CD14-positive monocyte (primary cell): ENCODE data around the gene NEDD4L. TPM values are rescaled to one million over a fixed set of nuclear protein-coding genes. Genes with fewer than 3 reads are reported as not detected.

ENCODE experiments used
- DNase-seq, 3 donors: peaks; one replicate each; pipeline ENCODE4 v3.0.0-alpha.2; 2011 to 2022
- H2AFZ ChIP-seq: 2 replicates; pipeline ENCODE4 v1.6.0; 2012; ENCODE audit warnings: mild to moderate bottlenecking, low read depth, low read length, inconsistent platforms; ENCODE audit not compliant: insufficient read depth, poor library complexity, severe bottlenecking
- H3K27ac ChIP-seq, 2 donors: 1 replicate in 1 of 2; 2 replicates in 1 of 2; pipeline ENCODE4 v1.5.1; 2012 to 2013; ENCODE audit warnings: low read length in 2 of 2, control low read depth in 1 of 2, inconsistent platforms in 1 of 2, low read depth in 1 of 2, mild to moderate bottlenecking in 1 of 2
- H3K27me3 ChIP-seq, 2 donors: one replicate each; pipeline versions ENCODE4 v1.6.0 to v1.6.1; 2011 to 2013; ENCODE audit warnings: low read length in 2 of 2; ENCODE audit not compliant: control insufficient read depth in 2 of 2, insufficient read depth in 2 of 2
- H3K36me3 ChIP-seq, 2 donors: replicated peaks in 1 of 2; 1 replicate in 1 of 2; 2 replicates in 1 of 2; pipeline versions ENCODE4 v1.5.1 to v1.6.1; 2012 to 2013; ENCODE audit warnings: low read length in 2 of 2, control low read depth in 1 of 2, inconsistent platforms in 1 of 2, mild to moderate bottlenecking in 1 of 2; ENCODE audit not compliant: insufficient read depth in 2 of 2, control insufficient read depth in 1 of 2
- H3K4me1 ChIP-seq, 2 donors: 1 replicate in 1 of 2; 2 replicates in 1 of 2; pipeline versions ENCODE4 v1.5.1 to v1.6.1; 2012 to 2013; ENCODE audit warnings: low read length in 2 of 2, control low read depth in 1 of 2, inconsistent platforms in 1 of 2, mild to moderate bottlenecking in 1 of 2, moderate library complexity in 1 of 2; ENCODE audit not compliant: insufficient read depth in 2 of 2, control insufficient read depth in 1 of 2
- H3K4me2 ChIP-seq: replicated peaks from 2 replicates; pipeline ENCODE3; 2012; ENCODE audit warnings: low read length, moderate library complexity, mild to moderate bottlenecking; ENCODE audit not compliant: poor library complexity, severe bottlenecking; ENCODE audit errors: extremely low read depth
- H3K4me3 ChIP-seq, 3 experiments: fragments of 200-600 bp in 1 of 3; sonication (generic) in 1 of 3; replicated peaks in 1 of 3; 1 replicate in 2 of 3; 2 replicates in 1 of 3; pipeline ENCODE4 v1.5.1; 2011 to 2013; ENCODE audit warnings: low read length in 3 of 3, mild to moderate bottlenecking in 3 of 3, control low read depth in 2 of 3, low read depth in 2 of 3, inconsistent platforms in 1 of 3, moderate library complexity in 1 of 3
- H3K79me2 ChIP-seq: 2 replicates; pipeline ENCODE4 v1.6.0; 2012; ENCODE audit warnings: mild to moderate bottlenecking, control low read depth, inconsistent platforms, low read length, moderate library complexity; ENCODE audit not compliant: insufficient read depth
- H3K9ac ChIP-seq: 2 replicates; pipeline ENCODE4 v1.6.0; 2017; ENCODE audit warnings: low read length, mild to moderate bottlenecking; ENCODE audit not compliant: insufficient read depth, poor library complexity, severe bottlenecking
- H3K9me3 ChIP-seq, 2 donors: replicated peaks in 1 of 2; 1 replicate in 1 of 2; 2 replicates in 1 of 2; pipeline versions ENCODE4 v1.5.1 to v1.6.1; 2012 to 2013; ENCODE audit warnings: low read length in 2 of 2, control low read depth in 1 of 2; ENCODE audit not compliant: control insufficient read depth in 1 of 2, insufficient read depth in 1 of 2
- H4K20me1 ChIP-seq: 2 replicates; pipeline ENCODE4 v1.6.0; 2012; ENCODE audit warnings: mild to moderate bottlenecking, low read length, control low read depth, moderate library complexity; ENCODE audit not compliant: insufficient read depth
- H3K27ac Mint-ChIP-seq, 7 donors: one replicate each; pipeline ENCODE4 v1.8.0; 2020; ENCODE audit warnings: mild to moderate bottlenecking in 7 of 7, mixed read lengths in 7 of 7, moderate library complexity in 6 of 7, inconsistent platforms in 2 of 7
- H3K27me3 Mint-ChIP-seq, 3 donors: one replicate each; pipeline ENCODE4 v1.8.0; 2021 to 2022; ENCODE audit warnings: low read depth in 3 of 3, mild to moderate bottlenecking in 3 of 3, mixed read lengths in 3 of 3, moderate library complexity in 3 of 3, inconsistent platforms in 1 of 3
- H3K36me3 Mint-ChIP-seq, 2 donors: one replicate each; pipeline ENCODE4 v1.8.0; 2020; ENCODE audit warnings: mixed read lengths in 2 of 2, inconsistent platforms in 1 of 2, mild to moderate bottlenecking in 1 of 2
- H3K4me1 Mint-ChIP-seq: one replicate; pipeline ENCODE4 v1.8.0; 2020; ENCODE audit warnings: mild to moderate bottlenecking, mixed read lengths
- H3K4me3 Mint-ChIP-seq, 2 donors: one replicate each; pipeline ENCODE4 v1.8.0; 2020; ENCODE audit warnings: mild to moderate bottlenecking in 2 of 2, mixed read lengths in 2 of 2, moderate library complexity in 1 of 2
- H3K9me3 Mint-ChIP-seq, 7 donors: one replicate each; pipeline ENCODE4 v1.8.0; 2020 to 2022; ENCODE audit warnings: mixed read lengths in 7 of 7, mild to moderate bottlenecking in 6 of 7, moderate library complexity in 6 of 7, inconsistent platforms in 2 of 7
- WGBS: methylation state at CpG from one replicate; pipeline ENCODE4 v1.1.5; 2013; ENCODE audit warnings: missing lambda C conversion rate; ENCODE audit not compliant: insufficient coverage; 5-methylcytosine and 5-hydroxymethylcytosine counted together
- intact Hi-C, 2 donors: fragments of 100-400 bp; cut with micrococcal nuclease; formaldehyde crosslinking; loops; one replicate each; pipeline versions ENCODE4 v1.15.0 to v1.15.1; 2023
- polyA plus RNA-seq, 3 donors: library from polyadenylated mRNA; depleted of rRNA in 1 of 3; unstranded in 2 of 3; stranded (reverse) in 1 of 3; fragments of 300-500 nt in 2 of 3; fragments of >200 nt in 1 of 3; fragmentation: Illumina TruSeq in 2 of 3; gene quantifications; 1 replicate in 2 of 3; 2 replicates in 1 of 3; pipeline ENCODE4 v1.2.3, GENCODE V29; 2012 to 2021
- TF ChIP-seq, protein P1 (sequence below): fragments of 200-600 bp; IDR thresholded peaks from one replicate; pipeline ENCODE4 v1.8.0; 2022; ENCODE audit warnings: antibody characterized with exemption, mild to moderate bottlenecking

Gene NEDD4L
- polyA plus RNA-seq, 3 donors = 2.5 to 5.2 (median 4.5) TPM

GRCh38 chr18:58426611-58427010 lies 382.6 kb downstream of the NEDD4L start:
- H3K36me3 ChIP-seq = no peaks in the 10 kb centered on the region
- no peak overlapping the region for H3K27ac Mint-ChIP-seq
- no peaks in the 10 kb centered on the region for H3K9me3 Mint-ChIP-seq
- intact Hi-C loops = no loop called here
- H2AFZ ChIP-seq = no peak overlapping the region
- H3K27ac ChIP-seq = no peak overlapping the region
- H3K9me3 ChIP-seq = no peaks in the 10 kb centered on the region
- DNase-seq = no peak
- no peaks in the 10 kb centered on the region for H3K27me3 ChIP-seq
- H3K4me2 ChIP-seq = no peak overlapping the region
- H3K9ac ChIP-seq = no peak overlapping the region
- 100% methylated on average over 3 of the region's 4 CpGs for WGBS
- no peaks in the 10 kb centered on the region for H4K20me1 ChIP-seq
- H3K4me3 Mint-ChIP-seq = no peak overlapping the region
- no peak overlapping the region for H3K4me3 ChIP-seq
- no peaks in the 10 kb centered on the region for H3K36me3 Mint-ChIP-seq
- TF ChIP-seq, protein P1, sequence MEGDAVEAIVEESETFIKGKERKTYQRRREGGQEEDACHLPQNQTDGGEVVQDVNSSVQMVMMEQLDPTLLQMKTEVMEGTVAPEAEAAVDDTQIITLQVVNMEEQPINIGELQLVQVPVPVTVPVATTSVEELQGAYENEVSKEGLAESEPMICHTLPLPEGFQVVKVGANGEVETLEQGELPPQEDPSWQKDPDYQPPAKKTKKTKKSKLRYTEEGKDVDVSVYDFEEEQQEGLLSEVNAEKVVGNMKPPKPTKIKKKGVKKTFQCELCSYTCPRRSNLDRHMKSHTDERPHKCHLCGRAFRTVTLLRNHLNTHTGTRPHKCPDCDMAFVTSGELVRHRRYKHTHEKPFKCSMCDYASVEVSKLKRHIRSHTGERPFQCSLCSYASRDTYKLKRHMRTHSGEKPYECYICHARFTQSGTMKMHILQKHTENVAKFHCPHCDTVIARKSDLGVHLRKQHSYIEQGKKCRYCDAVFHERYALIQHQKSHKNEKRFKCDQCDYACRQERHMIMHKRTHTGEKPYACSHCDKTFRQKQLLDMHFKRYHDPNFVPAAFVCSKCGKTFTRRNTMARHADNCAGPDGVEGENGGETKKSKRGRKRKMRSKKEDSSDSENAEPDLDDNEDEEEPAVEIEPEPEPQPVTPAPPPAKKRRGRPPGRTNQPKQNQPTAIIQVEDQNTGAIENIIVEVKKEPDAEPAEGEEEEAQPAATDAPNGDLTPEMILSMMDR = no peak
- no peaks in the 10 kb centered on the region for H3K4me1 Mint-ChIP-seq
- H3K79me2 ChIP-seq = no peaks in the 10 kb centered on the region
- peaks cover 0 to 2% (median 2%) of the 10 kb centered on the region in 3 donors for H3K27me3 Mint-ChIP-seq
- no peaks in the 10 kb centered on the region for H3K4me1 ChIP-seq

DNA sequence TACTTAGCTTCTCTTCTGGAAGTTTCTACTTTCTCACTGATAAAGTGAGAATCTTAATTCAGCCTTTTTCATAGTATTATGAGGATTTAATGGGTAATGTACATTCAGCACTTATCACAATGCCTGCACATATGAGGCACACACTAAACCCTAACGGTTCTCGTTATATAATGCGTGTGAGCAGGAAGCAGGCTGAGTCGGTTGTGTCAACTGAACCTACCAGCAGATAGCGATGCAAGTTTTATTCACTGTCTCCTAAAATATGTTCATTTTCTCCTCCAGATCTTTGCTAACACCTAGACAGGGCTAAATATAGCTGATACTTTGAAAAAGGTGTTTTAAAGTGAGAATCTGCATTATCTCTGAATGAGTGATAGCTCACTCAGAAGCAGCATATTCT lies 383.3 kb downstream of the NEDD4L start:
- TF ChIP-seq, protein P1 = no peak
- no peak for DNase-seq
- H3K79me2 ChIP-seq = no peaks in the 10 kb centered on the region
- Mint-ChIP-seq H3K36me3 (no peaks in the 10 kb centered on the region), H3K9me3 (no peaks in the 10 kb centered on the region), H3K4me1 (no peaks in the 10 kb centered on the region), H3K4me3 (no peak overlapping the region), H3K27ac (no peak overlapping the region), H3K27me3 (peaks cover 0 to 2% (median 2%) of the 10 kb centered on the region in 3 donors)
- no peak overlapping the region for H3K4me3 ChIP-seq
- intact Hi-C loops = no loop called here
- H3K9ac ChIP-seq = no peak overlapping the region
- H3K27me3 ChIP-seq = no peaks in the 10 kb centered on the region
- no peaks in the 10 kb centered on the region for H3K4me1 ChIP-seq
- H3K9me3 ChIP-seq = no peaks in the 10 kb centered on the region
- H3K27ac ChIP-seq = no peak overlapping the region
- no peak overlapping the region for H2AFZ ChIP-seq
- H3K36me3 ChIP-seq = no peaks in the 10 kb centered on the region
- no peaks in the 10 kb centered on the region for H4K20me1 ChIP-seq
- no peak overlapping the region for H3K4me2 ChIP-seq
- 91% methylated on average over 4 of the region's 5 CpGs for whole genome bisulfite sequencing
